Hepatocyte (in vitro differentiated cells): ENCODE data around the gene ELMO3.

Source experiments
- EZH2phosphoT487 ChIP-seq: fragments of 200-600 bp; sonication (generic); IDR thresholded peaks from one replicate; pipeline ENCODE4 v1.6.1; 2018; ENCODE audit warnings: antibody characterized with exemption, mild to moderate bottlenecking, low read depth, moderate library complexity; ENCODE audit not compliant: unreplicated experiment, severe bottlenecking
- TF ChIP-seq, protein P1 (sequence below): fragments of 200-600 bp; sonication (generic); IDR thresholded peaks from 2 replicates; pipeline ENCODE4 v1.5.1; 2016; ENCODE audit warnings: antibody characterized with exemption, mild to moderate bottlenecking; ENCODE audit not compliant: poor library complexity

DNA sequence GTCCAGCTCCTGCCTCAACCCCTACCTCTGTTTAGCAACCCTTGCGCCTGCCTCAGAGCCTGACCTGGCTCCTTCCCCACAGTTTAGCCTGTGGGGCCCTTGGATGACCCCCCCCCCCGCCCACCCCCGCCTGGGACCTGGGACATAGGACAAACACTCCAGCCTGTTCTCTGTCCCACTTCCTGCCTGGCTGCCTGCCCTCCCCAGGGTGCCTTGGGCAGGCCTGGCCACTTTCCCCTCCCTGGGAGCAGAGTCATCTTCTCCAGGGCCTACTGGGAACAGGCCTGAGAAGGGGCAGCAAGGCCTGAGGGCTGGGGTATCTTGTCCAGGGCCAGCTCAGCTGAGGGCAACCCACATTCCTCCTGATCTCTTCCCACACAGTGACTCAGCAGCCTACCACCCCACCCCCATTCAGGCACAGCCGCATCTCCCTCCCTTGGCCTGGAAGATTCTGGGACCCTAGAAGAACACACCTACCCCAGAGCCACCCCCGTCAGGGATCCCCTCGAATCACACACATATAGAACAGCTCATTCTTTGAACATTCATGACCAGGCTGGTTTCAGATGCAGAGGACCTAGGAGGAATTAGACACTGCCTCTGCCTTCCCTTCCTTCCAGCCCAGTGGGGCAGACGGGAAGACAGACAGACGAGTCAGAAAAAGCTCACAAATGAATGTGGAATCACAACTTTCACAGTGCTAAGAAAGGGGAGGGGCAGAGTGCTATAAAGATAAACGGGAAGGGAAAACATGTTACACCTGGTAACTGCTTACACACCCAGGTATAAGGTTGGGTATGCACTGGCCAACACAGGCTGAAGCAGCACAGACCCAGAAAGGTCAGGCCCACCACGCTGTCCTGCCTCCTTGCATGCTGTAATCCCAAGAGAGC lies 42.3 kb downstream of the ELMO3 start:
- TF ChIP-seq EZH2phosphoT487: no peak
- TF ChIP-seq, protein P1, sequence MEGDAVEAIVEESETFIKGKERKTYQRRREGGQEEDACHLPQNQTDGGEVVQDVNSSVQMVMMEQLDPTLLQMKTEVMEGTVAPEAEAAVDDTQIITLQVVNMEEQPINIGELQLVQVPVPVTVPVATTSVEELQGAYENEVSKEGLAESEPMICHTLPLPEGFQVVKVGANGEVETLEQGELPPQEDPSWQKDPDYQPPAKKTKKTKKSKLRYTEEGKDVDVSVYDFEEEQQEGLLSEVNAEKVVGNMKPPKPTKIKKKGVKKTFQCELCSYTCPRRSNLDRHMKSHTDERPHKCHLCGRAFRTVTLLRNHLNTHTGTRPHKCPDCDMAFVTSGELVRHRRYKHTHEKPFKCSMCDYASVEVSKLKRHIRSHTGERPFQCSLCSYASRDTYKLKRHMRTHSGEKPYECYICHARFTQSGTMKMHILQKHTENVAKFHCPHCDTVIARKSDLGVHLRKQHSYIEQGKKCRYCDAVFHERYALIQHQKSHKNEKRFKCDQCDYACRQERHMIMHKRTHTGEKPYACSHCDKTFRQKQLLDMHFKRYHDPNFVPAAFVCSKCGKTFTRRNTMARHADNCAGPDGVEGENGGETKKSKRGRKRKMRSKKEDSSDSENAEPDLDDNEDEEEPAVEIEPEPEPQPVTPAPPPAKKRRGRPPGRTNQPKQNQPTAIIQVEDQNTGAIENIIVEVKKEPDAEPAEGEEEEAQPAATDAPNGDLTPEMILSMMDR: no peak
